ENCODE results near the gene TOM1. TPM values are rescaled to one million over a fixed set of nuclear protein-coding genes. Genes with fewer than 3 reads are reported as not detected.

TOM1 gene
- total RNA-seq, 1 donor from 2014 or later, result 29.6 TPM

GRCh38 chr22:35276019-35276418 is 23.7 kb upstream of the TOM1 start:
- no peaks in the 10 kb centered on the region for H3K27me3 Mint-ChIP-seq (ENCODE audit: low read depth, unreplicated experiment)
- no peak overlapping the region for H3K4me3 Mint-ChIP-seq (ENCODE audit: unreplicated experiment)
- FAIRE-seq, result no peak
- Histone ChIP-seq H3K9ac (ENCODE audit: low read length) (no peak overlapping the region), H3K27me3 (ENCODE audit: insufficient read depth, low read length) (no peaks in the 10 kb centered on the region), H3K27ac (ENCODE audit: low read depth, low read length) (no peak overlapping the region), H3K36me3 (ENCODE audit: insufficient read depth, low read length) (peaks cover 13% of the 10 kb centered on the region), H3K79me2 (ENCODE audit: insufficient read depth, low read length) (peaks cover 76% of the 10 kb centered on the region), H4K20me1 (ENCODE audit: insufficient read depth, low read length) (peaks cover 53% of the 10 kb centered on the region), H3K4me1 (ENCODE audit: insufficient read depth, low read length) (no peaks in the 10 kb centered on the region), H3K4me2 (ENCODE audit: low read length) (no peak overlapping the region), H2AFZ (ENCODE audit: low read depth, low read length) (no peak overlapping the region), H3K9me3 (ENCODE audit: insufficient read depth, low read depth, low read length) (no peaks in the 10 kb centered on the region), H3K4me3 (ENCODE audit: insufficient read depth, low read depth, low read length) (no peak overlapping the region)
- H3K36me3 Mint-ChIP-seq (ENCODE audit: low read depth, unreplicated experiment), result peaks cover 9% of the 10 kb centered on the region
- no peaks in the 10 kb centered on the region for H3K4me1 Mint-ChIP-seq (ENCODE audit: low read depth, unreplicated experiment)
- no peaks in the 10 kb centered on the region for H3K9me3 Mint-ChIP-seq (ENCODE audit: unreplicated experiment)
- no peak for DNase-seq (ENCODE audit: low read depth)
- H3K27ac Mint-ChIP-seq (ENCODE audit: unreplicated experiment), result no peak overlapping the region
- no peak for TF ChIP-seq EZH2 (IDR thresholded peaks at IDR 0.05; ENCODE audit: insufficient read depth, low read length)
- TF ChIP-seq CTCF (IDR thresholded peaks at IDR 0.05; ENCODE audit: insufficient read depth, low read depth, low read length), result no peak

- Histone ChIP-seq H3K9me3 (ENCODE audit: insufficient read depth, low read depth, low read length) (no peaks in the 10 kb centered on the region), H2AFZ (ENCODE audit: low read depth, low read length) (no peak overlapping the region), H3K4me1 (ENCODE audit: insufficient read depth, low read length) (no peaks in the 10 kb centered on the region), H4K20me1 (ENCODE audit: insufficient read depth, low read length) (no peaks in the 10 kb centered on the region), H3K4me3 (ENCODE audit: insufficient read depth, low read depth, low read length) (no peak overlapping the region), H3K79me2 (ENCODE audit: insufficient read depth, low read length) (no peaks in the 10 kb centered on the region), H3K36me3 (ENCODE audit: insufficient read depth, low read length) (peaks cover 32% of the 10 kb centered on the region), H3K27me3 (ENCODE audit: insufficient read depth, low read length) (no peaks in the 10 kb centered on the region), H3K27ac (ENCODE audit: low read depth, low read length) (no peak overlapping the region), H3K9ac (ENCODE audit: low read length) (no peak overlapping the region), H3K4me2 (ENCODE audit: low read length) (no peak overlapping the region)
- Mint-ChIP-seq H3K4me3 (ENCODE audit: unreplicated experiment) (no peak overlapping the region), H3K27ac (ENCODE audit: unreplicated experiment) (no peak overlapping the region), H3K27me3 (ENCODE audit: low read depth, unreplicated experiment) (no peaks in the 10 kb centered on the region), H3K4me1 (ENCODE audit: low read depth, unreplicated experiment) (peaks cover 3% of the 10 kb centered on the region), H3K9me3 (ENCODE audit: unreplicated experiment) (no peaks in the 10 kb centered on the region), H3K36me3 (ENCODE audit: low read depth, unreplicated experiment) (no peaks in the 10 kb centered on the region)
- FAIRE-seq (no peak), DNase-seq (ENCODE audit: low read depth) (no peak)
- TF ChIP-seq EZH2 (IDR thresholded peaks at IDR 0.05; ENCODE audit: insufficient read depth, low read length) (no peak), CTCF (IDR thresholded peaks at IDR 0.05; ENCODE audit: insufficient read depth, low read depth, low read length) (no peak)
Measured at GRCh38 chr22:35288116-35288515, 11.6 kb upstream of the TOM1 start.

- H3K36me3 ChIP-seq (ENCODE audit: insufficient read depth, low read length), result peaks cover 47% of the 10 kb centered on the region
- H3K9ac ChIP-seq (ENCODE audit: low read length), result no peak overlapping the region
- H3K27me3 ChIP-seq (ENCODE audit: insufficient read depth, low read length), result no peaks in the 10 kb centered on the region
- no peak overlapping the region for H3K4me3 Mint-ChIP-seq (ENCODE audit: unreplicated experiment)
- H3K4me2 ChIP-seq (ENCODE audit: low read length), result no peak overlapping the region
- no peaks in the 10 kb centered on the region for H3K79me2 ChIP-seq (ENCODE audit: insufficient read depth, low read length)
- no peak for DNase-seq (ENCODE audit: low read depth)
- H2AFZ ChIP-seq (ENCODE audit: low read depth, low read length), result no peak overlapping the region
- H3K27ac ChIP-seq (ENCODE audit: low read depth, low read length), result no peak overlapping the region
- no peaks in the 10 kb centered on the region for H4K20me1 ChIP-seq (ENCODE audit: insufficient read depth, low read length)
- no peak overlapping the region for H3K4me3 ChIP-seq (ENCODE audit: insufficient read depth, low read depth, low read length)
- H3K4me1 ChIP-seq (ENCODE audit: insufficient read depth, low read length), result no peaks in the 10 kb centered on the region
- no peaks in the 10 kb centered on the region for H3K9me3 Mint-ChIP-seq (ENCODE audit: unreplicated experiment)
- no peak for FAIRE-seq
- H3K9me3 ChIP-seq (ENCODE audit: insufficient read depth, low read depth, low read length), result no peaks in the 10 kb centered on the region
- TF ChIP-seq CTCF (IDR thresholded peaks at IDR 0.05; ENCODE audit: insufficient read depth, low read depth, low read length) (no peak), EZH2 (IDR thresholded peaks at IDR 0.05; ENCODE audit: insufficient read depth, low read length) (no peak)
- H3K27me3 Mint-ChIP-seq (ENCODE audit: low read depth, unreplicated experiment), result no peaks in the 10 kb centered on the region
- H3K27ac Mint-ChIP-seq (ENCODE audit: unreplicated experiment), result no peak overlapping the region
- H3K4me1 Mint-ChIP-seq (ENCODE audit: low read depth, unreplicated experiment), result peaks cover 3% of the 10 kb centered on the region
- peaks cover 3% of the 10 kb centered on the region for H3K36me3 Mint-ChIP-seq (ENCODE audit: low read depth, unreplicated experiment)
Measured at GRCh38 chr22:35292786-35293185, 6.9 kb upstream of the TOM1 start.
